Osteoblast (primary cell): ENCODE data around the gene HLA-DOB. TPM values are rescaled to one million over a fixed set of nuclear protein-coding genes. Genes with fewer than 3 reads are reported as not detected.

Experiments
- DNase-seq: peaks from one replicate; pipeline ENCODE4 v3.0.0; 2011; ENCODE audit warnings: low spot score, mixed read lengths; ENCODE audit not compliant: insufficient read length; ENCODE audit errors: missing footprints
- H2AFZ ChIP-seq: 2 replicates; pipeline ENCODE4 v1.6.0; 2011; ENCODE audit warnings: mild to moderate bottlenecking, low read length
- H3K27ac ChIP-seq: 2 replicates; pipeline ENCODE4 v1.5.1; 2011; ENCODE audit warnings: mild to moderate bottlenecking, low read depth, low read length, moderate library complexity
- H3K27me3 ChIP-seq: 2 replicates; pipeline ENCODE4 v1.6.0; 2012; ENCODE audit warnings: mild to moderate bottlenecking, control low read depth, inconsistent platforms, low read length, moderate library complexity; ENCODE audit not compliant: insufficient read depth
- H3K36me3 ChIP-seq: 2 replicates; pipeline ENCODE4 v1.5.1; 2011; ENCODE audit warnings: mild to moderate bottlenecking, low read length, control low read depth, moderate library complexity; ENCODE audit not compliant: insufficient read depth
- H3K4me1 ChIP-seq: 2 replicates; pipeline ENCODE4 v1.5.1; 2011; ENCODE audit warnings: mild to moderate bottlenecking, low read length, control low read depth, moderate library complexity; ENCODE audit not compliant: insufficient read depth
- H3K4me2 ChIP-seq: 2 replicates; pipeline ENCODE4 v1.6.0; 2011; ENCODE audit warnings: mild to moderate bottlenecking, low read length; ENCODE audit not compliant: insufficient read depth
- H3K4me3 ChIP-seq: fragments of 200-600 bp; sonication (generic); 3 replicates; pipeline ENCODE4 v1.5.1; 2012; ENCODE audit warnings: mild to moderate bottlenecking, low read length, inconsistent platforms; ENCODE audit not compliant: insufficient read depth
- H3K79me2 ChIP-seq: 2 replicates; pipeline ENCODE4 v1.6.0; 2012; ENCODE audit warnings: mild to moderate bottlenecking, low read length, control low read depth, inconsistent platforms; ENCODE audit not compliant: insufficient read depth
- H3K9me3 ChIP-seq: 2 replicates; pipeline ENCODE4 v1.5.1; 2011; ENCODE audit warnings: low read depth, low read length, control low read depth
- H4K20me1 ChIP-seq: 2 replicates; pipeline ENCODE4 v1.6.0; 2012; ENCODE audit warnings: mild to moderate bottlenecking, low read length, control low read depth; ENCODE audit not compliant: insufficient read depth
- CTCF ChIP-seq: IDR thresholded peaks from 2 replicates; pipeline ENCODE4 v1.5.1; 2011; ENCODE audit warnings: mild to moderate bottlenecking, low read depth, low read length, moderate library complexity; ENCODE audit errors: extremely low read depth
- total RNA-seq: library from RNA; depleted of rRNA; stranded (reverse); fragments of >200 nt; gene quantifications from 2 replicates; pipeline ENCODE4 v1.2.3, GENCODE V29; 2012

The HLA-DOB gene
- total RNA-seq, 1 donor: 0.36 TPM

DNA sequence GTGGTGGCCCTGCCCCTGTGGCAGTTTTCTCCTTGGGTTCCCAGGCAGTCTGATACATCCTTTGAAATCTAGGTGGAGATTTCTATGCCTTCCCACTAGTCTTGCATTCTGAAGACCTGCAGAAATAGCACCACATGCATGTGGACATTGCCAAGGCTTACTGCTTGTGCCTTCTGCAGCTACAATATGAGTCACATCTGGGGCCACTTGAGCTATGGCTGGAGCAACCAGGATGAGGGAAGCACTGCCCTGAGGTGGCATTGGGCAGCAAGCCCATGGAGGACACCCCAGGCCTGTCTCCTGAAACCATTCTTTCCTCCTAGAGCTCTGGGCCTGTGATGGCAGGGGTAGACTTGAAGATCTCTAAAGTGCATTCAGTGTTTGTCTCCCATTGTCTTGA, 37.8 kb downstream of the HLA-DOB start:
- H2AFZ ChIP-seq: no peak overlapping the region
- H3K9me3 ChIP-seq: no peaks in the 10 kb centered on the region
- H3K36me3 ChIP-seq: no peaks in the 10 kb centered on the region
- H3K4me2 ChIP-seq: no peak overlapping the region
- no peaks in the 10 kb centered on the region for H4K20me1 ChIP-seq
- H3K4me3 ChIP-seq: no peak overlapping the region
- H3K27ac ChIP-seq: no peak overlapping the region
- no peak for DNase-seq
- TF ChIP-seq CTCF: no peak
- H3K4me1 ChIP-seq: no peaks in the 10 kb centered on the region
- H3K79me2 ChIP-seq: no peaks in the 10 kb centered on the region
- peaks cover 10% of the 10 kb centered on the region for H3K27me3 ChIP-seq

GRCh38 chr6:32775071-32775470, 41.7 kb downstream of the HLA-DOB start:
- Histone ChIP-seq H3K9me3 (no peaks in the 10 kb centered on the region), H3K27me3 (peaks cover 3% of the 10 kb centered on the region), H2AFZ (no peak overlapping the region), H4K20me1 (no peaks in the 10 kb centered on the region), H3K79me2 (no peaks in the 10 kb centered on the region), H3K36me3 (no peaks in the 10 kb centered on the region), H3K4me1 (no peaks in the 10 kb centered on the region), H3K27ac (no peak overlapping the region), H3K4me3 (no peak overlapping the region), H3K4me2 (no peak overlapping the region)
- no peak for TF ChIP-seq CTCF
- no peak for DNase-seq

DNA sequence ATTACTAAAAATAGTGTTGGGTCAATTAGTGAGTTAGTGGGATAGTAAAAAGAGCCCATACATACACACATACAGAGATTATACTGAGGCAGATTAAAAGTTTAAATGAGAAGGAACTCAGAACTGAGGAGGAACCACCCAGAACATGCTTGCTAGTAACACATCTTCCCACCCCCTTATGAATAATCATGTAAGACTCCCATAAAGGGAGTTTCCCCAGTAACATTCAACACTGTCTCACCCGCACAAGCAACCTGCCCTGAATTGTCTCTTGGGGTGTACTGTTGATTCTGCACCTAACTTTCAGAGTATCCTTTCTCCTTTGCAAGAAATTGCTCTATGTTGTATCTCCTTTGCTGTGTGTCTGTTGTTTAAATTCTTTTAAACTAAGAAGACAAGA, 42.4 kb downstream of the HLA-DOB start:
- H3K79me2 ChIP-seq: no peaks in the 10 kb centered on the region
- no peaks in the 10 kb centered on the region for H3K4me1 ChIP-seq
- no peaks in the 10 kb centered on the region for H4K20me1 ChIP-seq
- no peaks in the 10 kb centered on the region for H3K36me3 ChIP-seq
- TF ChIP-seq CTCF: no peak
- H3K4me3 ChIP-seq: no peak overlapping the region
- no peak overlapping the region for H3K4me2 ChIP-seq
- peaks cover 3% of the 10 kb centered on the region for H3K27me3 ChIP-seq
- no peak overlapping the region for H2AFZ ChIP-seq
- no peak overlapping the region for H3K27ac ChIP-seq
- H3K9me3 ChIP-seq: no peaks in the 10 kb centered on the region
- DNase-seq: no peak

GRCh38 chr6:32772656-32773055, 44.1 kb downstream of the HLA-DOB start:
- H3K4me1 ChIP-seq: no peaks in the 10 kb centered on the region
- no peaks in the 10 kb centered on the region for H3K36me3 ChIP-seq
- DNase-seq: no peak
- no peaks in the 10 kb centered on the region for H4K20me1 ChIP-seq
- H3K4me3 ChIP-seq: no peak overlapping the region
- no peaks in the 10 kb centered on the region for H3K27me3 ChIP-seq
- H3K27ac ChIP-seq: no peak overlapping the region
- H3K79me2 ChIP-seq: no peaks in the 10 kb centered on the region
- TF ChIP-seq CTCF: no peak
- no peak overlapping the region for H3K4me2 ChIP-seq
- H3K9me3 ChIP-seq: no peaks in the 10 kb centered on the region
- H2AFZ ChIP-seq: no peak overlapping the region
